ENCODE results near the gene H6PD.
A peak's percentile ranks its signal among the peaks of the same experiment; 100 is the strongest.

Gene H6PD

GRCh38 chr1:9311029-9311428 is 76.5 kb downstream of the H6PD start:
- TF ChIP-seq CTCF (IDR thresholded peaks at IDR 0.05; ENCODE audit: unreplicated experiment in 3 of 3), result no peak
- no peaks in the 10 kb centered on the region for H3K9me3 Mint-ChIP-seq
- no peak overlapping the region for H3K27ac Mint-ChIP-seq
- no peak overlapping the region for H3K4me3 Mint-ChIP-seq
- peaks cover 50% of the 10 kb centered on the region for H3K4me1 Mint-ChIP-seq
- H3K36me3 Mint-ChIP-seq (ENCODE audit: low read depth), result no peaks in the 10 kb centered on the region
- H3K27me3 Mint-ChIP-seq (ENCODE audit: low read depth), result peaks cover 7% of the 10 kb centered on the region

- Mint-ChIP-seq H3K36me3 (ENCODE audit: low read depth) (no peaks in the 10 kb centered on the region), H3K27me3 (ENCODE audit: low read depth) (peaks cover 7% of the 10 kb centered on the region), H3K27ac (no peak overlapping the region)
Observed at GRCh38 chr1:9311479-9311878, 76.9 kb downstream of the H6PD start.

GRCh38 chr1:9312168-9312720 is 77.7 kb downstream of the H6PD start:
- no peak for TF ChIP-seq CTCF (IDR thresholded peaks at IDR 0.05; ENCODE audit: unreplicated experiment in 3 of 3)
- H3K4me1 Mint-ChIP-seq, result peaks cover 46% of the 10 kb centered on the region
- peak overlapping the region in 2 of 3 experiments; percentile 50 to 62 for H3K27ac Mint-ChIP-seq
- H3K27me3 Mint-ChIP-seq (ENCODE audit: low read depth), result peaks cover 7% of the 10 kb centered on the region
- no peak overlapping the region for H3K4me3 Mint-ChIP-seq
- H3K9me3 Mint-ChIP-seq, result no peaks in the 10 kb centered on the region
- no peaks in the 10 kb centered on the region for H3K36me3 Mint-ChIP-seq (ENCODE audit: low read depth)

More at GRCh38 chr1:9311479-9311878, 76.9 kb downstream of the H6PD start:
- Mint-ChIP-seq H3K9me3 (no peaks in the 10 kb centered on the region), H3K4me3 (no peak overlapping the region), H3K4me1 (peaks cover 47% of the 10 kb centered on the region)
- no peak for TF ChIP-seq CTCF (IDR thresholded peaks at IDR 0.05; ENCODE audit: unreplicated experiment in 3 of 3)

GRCh38 chr1:9313576-9313975 is 79.0 kb downstream of the H6PD start:
- peaks cover 45% of the 10 kb centered on the region for H3K4me1 Mint-ChIP-seq
- no peaks in the 10 kb centered on the region for H3K36me3 Mint-ChIP-seq (ENCODE audit: low read depth)
- peaks cover 7% of the 10 kb centered on the region for H3K27me3 Mint-ChIP-seq (ENCODE audit: low read depth)

GRCh38 chr1:9314111-9314510 is 79.5 kb downstream of the H6PD start:
- no peaks in the 10 kb centered on the region for H3K36me3 Mint-ChIP-seq (ENCODE audit: low read depth)
- peaks cover 46% of the 10 kb centered on the region for H3K4me1 Mint-ChIP-seq
- peaks cover 6% of the 10 kb centered on the region for H3K27me3 Mint-ChIP-seq (ENCODE audit: low read depth)
- H3K27ac Mint-ChIP-seq, result peak overlapping the region; percentile 39 to 62 (median 43)
- no peak for TF ChIP-seq CTCF (IDR thresholded peaks at IDR 0.05; ENCODE audit: unreplicated experiment in 3 of 3)
- no peaks in the 10 kb centered on the region for H3K9me3 Mint-ChIP-seq
- no peak overlapping the region for H3K4me3 Mint-ChIP-seq

More at GRCh38 chr1:9313576-9313975, 79.0 kb downstream of the H6PD start:
- no peaks in the 10 kb centered on the region for H3K9me3 Mint-ChIP-seq
- H3K4me3 Mint-ChIP-seq, result no peak overlapping the region
- H3K27ac Mint-ChIP-seq, result peak overlapping the region in 2 of 3 experiments; percentile 43 to 50
- no peak for TF ChIP-seq CTCF (IDR thresholded peaks at IDR 0.05; ENCODE audit: unreplicated experiment in 3 of 3)

GRCh38 chr1:9314711-9315379 is 80.3 kb downstream of the H6PD start:
- Mint-ChIP-seq H3K4me3 (no peak overlapping the region), H3K9me3 (no peaks in the 10 kb centered on the region), H3K27ac (peak overlapping the region; percentile 39 to 73 (median 62)), H3K4me1 (peaks cover 46% of the 10 kb centered on the region), H3K27me3 (ENCODE audit: low read depth) (peaks cover 6% of the 10 kb centered on the region), H3K36me3 (ENCODE audit: low read depth) (no peaks in the 10 kb centered on the region)
- no peak for TF ChIP-seq CTCF (IDR thresholded peaks at IDR 0.05; ENCODE audit: unreplicated experiment in 3 of 3)

Measured in nephron (organoid).